GM12878 (cell line): ENCODE measurements around the gene SLC43A3. TPM values are rescaled to one million over a fixed set of nuclear protein-coding genes. Genes with fewer than 3 reads are reported as not detected.

Experiments used
- ATAC-seq: fragments of 200-7000 bp; cut with Tn5 transposase; 3 replicates; pipeline ENCODE4 v1.9.1; 2020; ENCODE audit warnings: mild to moderate bottlenecking, moderate library complexity
- BruUV-seq: library from RNA; stranded (reverse); fragments of 400-500 nt; replicated peaks from 2 replicates; lab custom pipeline; 2021; lab: Mats Ljungman, UMichigan
- CTCF ChIA-PET: fragments of 300-600 bp; sonication (Branson Sonifier 250); formaldehyde crosslinking; extraction: SDS; loops from one replicate; lab custom pipeline; 2021; ENCODE audit warnings: inconsistent platforms; lab: Yijun Ruan, JAX
- POLR2A ChIA-PET: fragments of 350-600 bp; formaldehyde crosslinking; extraction: SDS; loops from one replicate; lab custom pipeline; 2021; ENCODE audit warnings: inconsistent platforms; lab: Charles Lee
- RAD21 ChIA-PET: fragments of 300-600 bp; sonication (Branson Sonifier 250); formaldehyde crosslinking; loops from one replicate; lab custom pipeline; 2023; ENCODE audit warnings: antibody characterized with exemption; ENCODE audit not compliant: unreplicated experiment; lab: Charles Lee
- SMC1A ChIA-PET: fragments of 300-600 bp; sonication (Branson Sonifier 250); formaldehyde crosslinking; loops from one replicate; lab custom pipeline; 2023; ENCODE audit not compliant: unreplicated experiment, uncharacterized antibody; lab: Charles Lee
- DNase-seq: peaks from one replicate; pipeline ENCODE4 v3.0.0-alpha.2; 2011; ENCODE audit warnings: low read depth, low spot score
- FAIRE-seq: peaks from 3 replicates; lab custom pipeline; 2011; peaks lifted over from hg19 to GRCh38; lab: Jason Lieb, UNC
- H2AFZ ChIP-seq: 2 replicates; pipeline ENCODE4 v1.6.0; 2011; ENCODE audit warnings: low read depth, low read length, control low read depth; ENCODE audit not compliant: control insufficient read depth
- H3K27ac ChIP-seq: 2 replicates; pipeline ENCODE4 v1.5.1; 2011; ENCODE audit warnings: control low read depth; ENCODE audit not compliant: control insufficient read depth, insufficient read depth
- H3K27me3 ChIP-seq, 2 experiments: replicated peaks in 1 of 2; 2 replicates each; pipeline versions ENCODE4 v1.6.0 to v1.6.1; 2011; ENCODE audit warnings: low read length in 1 of 2; ENCODE audit not compliant: control insufficient read depth in 2 of 2, insufficient read depth in 2 of 2
- H3K36me3 ChIP-seq, 2 experiments: 2 replicates each; pipeline ENCODE4 v1.5.1; 2011; ENCODE audit warnings: low read length in 1 of 2; ENCODE audit not compliant: control insufficient read depth in 2 of 2, insufficient read depth in 2 of 2
- H3K4me1 ChIP-seq: 2 replicates; pipeline ENCODE4 v1.6.1; 2011; ENCODE audit warnings: mild to moderate bottlenecking, low read length, moderate library complexity, mixed read lengths; ENCODE audit not compliant: control insufficient read depth, insufficient read depth
- H3K4me2 ChIP-seq: 2 replicates; pipeline ENCODE4 v1.6.0; 2011; ENCODE audit warnings: control low read depth; ENCODE audit not compliant: control insufficient read depth, insufficient read depth
- H3K4me3 ChIP-seq: fragments of 200-600 bp; sonication (generic); 2 replicates; pipeline ENCODE4 v1.5.1; 2016
- H3K79me2 ChIP-seq: 2 replicates; pipeline ENCODE4 v1.6.0; 2011; ENCODE audit warnings: low read length; ENCODE audit not compliant: control insufficient read depth, insufficient read depth
- H3K9ac ChIP-seq: 2 replicates; pipeline ENCODE4 v1.8.0; 2011; ENCODE audit warnings: low read length, control low read depth, mixed read lengths; ENCODE audit not compliant: control insufficient read depth, insufficient read depth
- H3K9me3 ChIP-seq: replicated peaks from 3 replicates; pipeline ENCODE4 v1.5.1; 2011; ENCODE audit warnings: mild to moderate bottlenecking, low read length; ENCODE audit not compliant: control insufficient read depth, insufficient read depth
- H4K20me1 ChIP-seq: 2 replicates; pipeline ENCODE4 v1.6.0; 2011; ENCODE audit not compliant: control insufficient read depth, insufficient read depth
- WGBS: methylation state at CpG from one replicate; pipeline ENCODE4 v1.1.6; 2016; ENCODE audit warnings: low lambda C conversion rate; ENCODE audit not compliant: insufficient replicate concordance, insufficient coverage; ENCODE audit errors: missing lambda C conversion rate; 5-methylcytosine and 5-hydroxymethylcytosine counted together
- in situ Hi-C: fragments of 300-500 bp; cut with MboI; formaldehyde crosslinking; loops from 9 replicates; pipeline ENCODE4 v1.14.3; 2018; ENCODE audit warnings: mixed read lengths
- intact Hi-C: fragments of 100-400 bp; cut with micrococcal nuclease; formaldehyde crosslinking; loops from one replicate; pipeline ENCODE4 v1.14.2; 2022; ENCODE audit not compliant: unreplicated experiment
- polyA plus RNA-seq, 11 experiments: library from polyadenylated mRNA; depleted of rRNA in 4 of 11; unstranded in 6 of 11; stranded (reverse) in 5 of 11; fragments of >200 nt; fragmentation: Nextera tagmentation in 4 of 11; fragmentation: Illumina TruSeq in 1 of 11; extraction: Ambion mirVana in 4 of 11; extraction: Trizol in 1 of 11; gene quantifications; 1 replicate in 1 of 11; 2 replicates in 10 of 11; pipeline versions ENCODE4 v1.2.1 to v1.2.3, GENCODE V29; 2011 to 2016; ENCODE audit warnings: inconsistent platforms in 2 of 11, missing spikeins in 2 of 11, low read depth in 1 of 11
- total RNA-seq, 4 experiments: library from RNA; depleted of rRNA in 3 of 4; stranded (reverse); fragments of >200 nt in 3 of 4; fragmentation: Illumina TruSeq in 1 of 4; extraction: Trizol in 1 of 4; gene quantifications; 2 replicates each; pipeline versions ENCODE4 v1.2.1 to v1.2.3, GENCODE V29; 2013 to 2021
- TF ChIP-seq, protein P1 (sequence below): fragments of 450-650 bp; formaldehyde crosslinking; IDR thresholded peaks from 2 replicates; pipeline ENCODE4 v1.4.0; 2022; ENCODE audit warnings: mild to moderate bottlenecking, moderate library complexity
- TF ChIP-seq, protein P2 (sequence below): fragments of 450-650 bp; IDR thresholded peaks from 2 replicates; pipeline ENCODE4 v1.6.1; 2016; ENCODE audit warnings: mild to moderate bottlenecking

Gene SLC43A3
- total and polyA plus RNA-seq, 10 of the 15 experiments (the other 5 are each of a cell fraction or from before 2014, with no cell fraction given): 37.5 to 237 (median 132) TPM

DNA sequence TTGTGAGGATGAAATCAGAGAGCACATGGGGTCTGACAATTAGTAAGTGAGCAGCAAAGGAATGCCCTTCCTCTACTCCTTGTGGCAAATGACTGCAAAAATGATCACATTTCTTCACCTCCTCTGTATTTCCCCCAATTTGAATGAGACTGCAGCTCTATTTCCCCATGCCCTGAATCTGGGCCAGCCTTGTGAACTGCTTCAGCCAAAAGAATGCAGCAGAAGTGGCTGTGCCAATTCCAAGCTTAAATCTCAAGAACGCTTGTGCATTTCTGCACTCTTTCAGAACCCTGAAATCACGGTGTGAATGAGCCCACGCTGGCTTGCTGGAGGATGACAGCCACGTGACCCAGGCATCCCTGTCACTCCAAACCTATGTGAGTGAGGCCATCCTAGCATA lies 9.9 kb downstream of the SLC43A3 start:
- ChIA-PET SMC1A (interaction anchor here (1.1 kb wide), 1 partner anchor 9 kb away, joined by 3 read pairs; no protein-coding TSS in a partner anchor), CTCF (interaction anchor here (0.9 to 2.0 kb wide), 6 partner anchors 9 to 71 kb away, joined by 3 to 6 read pairs (median 3); no protein-coding TSS in a partner anchor), POLR2A (interaction anchor here (1.2 to 4.4 kb wide), 2 partner anchors 8 to 13 kb away, joined by 4 to 22 read pairs; no protein-coding TSS in a partner anchor), RAD21 (interaction anchor here (0.7 kb wide), 1 partner anchor 11 kb away, joined by 3 read pairs; no protein-coding TSS in a partner anchor)
- peaks cover 36 to 71% of the 10 kb centered on the region in 2 experiments for H3K36me3 ChIP-seq
- no peak for FAIRE-seq
- no peak overlapping the region for H3K4me2 ChIP-seq
- no peak for DNase-seq
- H3K9me3 ChIP-seq: no peaks in the 10 kb centered on the region; the same call in 2 of the 3 replicates
- intact Hi-C loops: no loop called here
- WGBS: 88% methylated on average over 4 of the region's 4 CpGs
- peaks cover 22% of the 10 kb centered on the region for H3K4me1 ChIP-seq
- TF ChIP-seq, protein P1, sequence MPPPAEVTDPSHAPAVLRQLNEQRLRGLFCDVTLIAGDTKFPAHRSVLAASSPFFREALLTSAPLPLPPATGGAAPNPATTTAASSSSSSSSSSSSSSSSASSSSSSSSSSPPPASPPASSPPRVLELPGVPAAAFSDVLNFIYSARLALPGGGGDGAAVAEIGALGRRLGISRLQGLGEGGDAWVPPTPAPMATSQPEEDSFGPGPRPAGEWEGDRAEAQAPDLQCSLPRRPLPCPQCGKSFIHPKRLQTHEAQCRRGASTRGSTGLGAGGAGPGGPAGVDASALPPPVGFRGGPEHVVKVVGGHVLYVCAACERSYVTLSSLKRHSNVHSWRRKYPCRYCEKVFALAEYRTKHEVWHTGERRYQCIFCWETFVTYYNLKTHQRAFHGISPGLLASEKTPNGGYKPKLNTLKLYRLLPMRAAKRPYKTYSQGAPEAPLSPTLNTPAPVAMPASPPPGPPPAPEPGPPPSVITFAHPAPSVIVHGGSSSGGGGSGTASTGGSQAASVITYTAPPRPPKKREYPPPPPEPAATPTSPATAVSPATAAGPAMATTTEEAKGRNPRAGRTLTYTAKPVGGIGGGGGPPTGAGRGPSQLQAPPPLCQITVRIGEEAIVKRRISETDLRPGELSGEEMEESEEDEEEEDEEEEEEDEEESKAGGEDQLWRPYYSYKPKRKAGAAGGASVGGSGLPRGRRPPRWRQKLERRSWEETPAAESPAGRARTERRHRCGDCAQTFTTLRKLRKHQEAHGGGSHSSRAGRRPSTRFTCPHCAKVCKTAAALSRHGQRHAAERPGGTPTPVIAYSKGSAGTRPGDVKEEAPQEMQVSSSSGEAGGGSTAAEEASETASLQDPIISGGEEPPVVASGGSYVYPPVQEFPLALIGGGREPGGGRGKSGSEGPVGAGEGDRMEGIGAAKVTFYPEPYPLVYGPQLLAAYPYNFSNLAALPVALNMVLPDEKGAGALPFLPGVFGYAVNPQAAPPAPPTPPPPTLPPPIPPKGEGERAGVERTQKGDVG (CRISPR knock-in tag): no peak
- TF ChIP-seq, protein P2, sequence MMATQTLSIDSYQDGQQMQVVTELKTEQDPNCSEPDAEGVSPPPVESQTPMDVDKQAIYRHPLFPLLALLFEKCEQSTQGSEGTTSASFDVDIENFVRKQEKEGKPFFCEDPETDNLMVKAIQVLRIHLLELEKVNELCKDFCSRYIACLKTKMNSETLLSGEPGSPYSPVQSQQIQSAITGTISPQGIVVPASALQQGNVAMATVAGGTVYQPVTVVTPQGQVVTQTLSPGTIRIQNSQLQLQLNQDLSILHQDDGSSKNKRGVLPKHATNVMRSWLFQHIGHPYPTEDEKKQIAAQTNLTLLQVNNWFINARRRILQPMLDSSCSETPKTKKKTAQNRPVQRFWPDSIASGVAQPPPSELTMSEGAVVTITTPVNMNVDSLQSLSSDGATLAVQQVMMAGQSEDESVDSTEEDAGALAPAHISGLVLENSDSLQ: peak; percentile 12; the same call in 1 of the 2 replicates
- in situ Hi-C loops: no loop called here
- H3K9ac ChIP-seq: no peak overlapping the region
- no peak overlapping the region for H3K27ac ChIP-seq
- peaks cover 3% of the 10 kb centered on the region for H4K20me1 ChIP-seq
- H2AFZ ChIP-seq: no peak overlapping the region
- no peak overlapping the region for H3K4me3 ChIP-seq
- no peaks in the 10 kb centered on the region for H3K27me3 ChIP-seq
- H3K79me2 ChIP-seq: peaks cover 53% of the 10 kb centered on the region
- 0 out of 3 replicates have a peak, but pooled peaks have one; percentile 10 for ATAC-seq
- BruUV-seq: no TSS peak
